ENCODE data around the gene OSER1. TPM values are rescaled to one million over a fixed set of nuclear protein-coding genes. Genes with fewer than 3 reads are reported as not detected.

OSER1 gene
- total RNA-seq, 4 donors from 2014 or later = 41.2 to 49.6 (median 46.8) TPM

- TF ChIP-seq POLR2A (IDR thresholded peaks at IDR 0.05) = no peak
- TF ChIP-seq, protein P1, sequence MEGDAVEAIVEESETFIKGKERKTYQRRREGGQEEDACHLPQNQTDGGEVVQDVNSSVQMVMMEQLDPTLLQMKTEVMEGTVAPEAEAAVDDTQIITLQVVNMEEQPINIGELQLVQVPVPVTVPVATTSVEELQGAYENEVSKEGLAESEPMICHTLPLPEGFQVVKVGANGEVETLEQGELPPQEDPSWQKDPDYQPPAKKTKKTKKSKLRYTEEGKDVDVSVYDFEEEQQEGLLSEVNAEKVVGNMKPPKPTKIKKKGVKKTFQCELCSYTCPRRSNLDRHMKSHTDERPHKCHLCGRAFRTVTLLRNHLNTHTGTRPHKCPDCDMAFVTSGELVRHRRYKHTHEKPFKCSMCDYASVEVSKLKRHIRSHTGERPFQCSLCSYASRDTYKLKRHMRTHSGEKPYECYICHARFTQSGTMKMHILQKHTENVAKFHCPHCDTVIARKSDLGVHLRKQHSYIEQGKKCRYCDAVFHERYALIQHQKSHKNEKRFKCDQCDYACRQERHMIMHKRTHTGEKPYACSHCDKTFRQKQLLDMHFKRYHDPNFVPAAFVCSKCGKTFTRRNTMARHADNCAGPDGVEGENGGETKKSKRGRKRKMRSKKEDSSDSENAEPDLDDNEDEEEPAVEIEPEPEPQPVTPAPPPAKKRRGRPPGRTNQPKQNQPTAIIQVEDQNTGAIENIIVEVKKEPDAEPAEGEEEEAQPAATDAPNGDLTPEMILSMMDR (IDR thresholded peaks at IDR 0.05) = no peak
- intact Hi-C loops (cut with DNase I; ENCODE audit: low total_unique reads) = no loop called here
- no peak overlapping the region for H3K4me3 ChIP-seq (ENCODE audit: low read depth, poor library complexity, severe bottlenecking)
- WGBS, 2 donors = 67% methylated on average over 14 of the region's 14 CpGs
- DNase-seq (ENCODE audit: low spot score in 2 of 2) = peak in 1 of 2 donors; percentile 32
Observed at GRCh38 chr20:44151621-44152416, 58.8 kb downstream of the OSER1 start.

GRCh38 chr20:44146272-44146671 is 64.3 kb downstream of the OSER1 start:
- no peak for DNase-seq (ENCODE audit: low spot score in 2 of 2)
- H3K4me3 ChIP-seq (ENCODE audit: low read depth, poor library complexity, severe bottlenecking) = no peak overlapping the region
- 83% methylated on average over 4 of the region's 4 CpGs for WGBS, 2 donors
- no peak for TF ChIP-seq POLR2A (IDR thresholded peaks at IDR 0.05)
- TF ChIP-seq, protein P1 (IDR thresholded peaks at IDR 0.05) = no peak
- intact Hi-C loops (cut with DNase I; ENCODE audit: low total_unique reads) = no loop called here

Other genes starting within 250 kb of the OSER1 start
- gene JPH2, start 23.6 kb downstream of the OSER1 start, total RNA-seq = 10 to 100 TPM in 1 of 4 donors, 1 to 10 TPM in 3; 1.5 to 10.9 (median 5.6) TPM
- gene GDAP1L1, start 36.5 kb upstream of the OSER1 start, total RNA-seq = under 1 TPM in 1 of 4 donors, not detected in 3; 0.91 TPM
- 10 to 100 TPM in 1 of 4 donors, 1 to 10 TPM in 3; 7.6 to 13.0 (median 9.5) TPM for gene FITM2, start 100.4 kb upstream of the OSER1 start, total RNA-seq
- gene R3HDML, start 126.3 kb upstream of the OSER1 start, total RNA-seq = not detected
- gene HNF4A, start 144.9 kb upstream of the OSER1 start, total RNA-seq = not detected

Measured in lower leg skin (tissue), 4 donors.